Measurements from ENCODE around the gene ARRDC1.
A peak's percentile ranks its signal among the peaks of the same experiment; 100 is the strongest.

The ARRDC1 gene

GRCh38 chr9:137578518-137579258 lies 26.8 kb upstream of the ARRDC1 start, which contains the start of gene DPH7:
Gene DPH7, minus strand, starts transcription at chr9:137578925. Its CDS starts 148 bp downstream, at chr9:137578777.
- peaks cover 37% of the 10 kb centered on the region for H3K36me3 ChIP-seq (ENCODE audit: insufficient read depth, low read length)
- peak within 1 kb of the TSS; percentile 93 for H3K27ac ChIP-seq (ENCODE audit: low read depth, low read length)
- H3K4me1 ChIP-seq (ENCODE audit: insufficient read depth, low read length): peaks cover 21% of the 10 kb centered on the region
- no peaks in the 10 kb centered on the region for H3K9me3 ChIP-seq (ENCODE audit: low read length)
- H3K9ac ChIP-seq (ENCODE audit: low read length): peak within 1 kb of the TSS; percentile 57
- H3K27me3 ChIP-seq (ENCODE audit: control insufficient read depth in 1 of 2, insufficient read depth in 2 of 2, low read length in 2 of 2): no peaks in the 10 kb centered on the region
- peak within 1 kb of the TSS; percentile 73 to 89 for H3K4me3 ChIP-seq (ENCODE audit: low read depth in 1 of 2, low read length in 2 of 2)

GRCh38 chr9:137579259-137579604 lies 26.3 kb upstream of the ARRDC1 start:
- H3K4me3 ChIP-seq (ENCODE audit: low read depth in 1 of 2, low read length in 2 of 2): peak overlapping the region; percentile 73 to 89
- H3K36me3 ChIP-seq (ENCODE audit: insufficient read depth, low read length): peaks cover 36% of the 10 kb centered on the region
- H3K9me3 ChIP-seq (ENCODE audit: low read length): no peaks in the 10 kb centered on the region
- H3K9ac ChIP-seq (ENCODE audit: low read length): no peak overlapping the region
- peaks cover 21% of the 10 kb centered on the region for H3K4me1 ChIP-seq (ENCODE audit: insufficient read depth, low read length)
- H3K27me3 ChIP-seq (ENCODE audit: control insufficient read depth in 1 of 2, insufficient read depth in 2 of 2, low read length in 2 of 2): no peaks in the 10 kb centered on the region
- H3K27ac ChIP-seq (ENCODE audit: low read depth, low read length): peak overlapping the region; percentile 93

DNA sequence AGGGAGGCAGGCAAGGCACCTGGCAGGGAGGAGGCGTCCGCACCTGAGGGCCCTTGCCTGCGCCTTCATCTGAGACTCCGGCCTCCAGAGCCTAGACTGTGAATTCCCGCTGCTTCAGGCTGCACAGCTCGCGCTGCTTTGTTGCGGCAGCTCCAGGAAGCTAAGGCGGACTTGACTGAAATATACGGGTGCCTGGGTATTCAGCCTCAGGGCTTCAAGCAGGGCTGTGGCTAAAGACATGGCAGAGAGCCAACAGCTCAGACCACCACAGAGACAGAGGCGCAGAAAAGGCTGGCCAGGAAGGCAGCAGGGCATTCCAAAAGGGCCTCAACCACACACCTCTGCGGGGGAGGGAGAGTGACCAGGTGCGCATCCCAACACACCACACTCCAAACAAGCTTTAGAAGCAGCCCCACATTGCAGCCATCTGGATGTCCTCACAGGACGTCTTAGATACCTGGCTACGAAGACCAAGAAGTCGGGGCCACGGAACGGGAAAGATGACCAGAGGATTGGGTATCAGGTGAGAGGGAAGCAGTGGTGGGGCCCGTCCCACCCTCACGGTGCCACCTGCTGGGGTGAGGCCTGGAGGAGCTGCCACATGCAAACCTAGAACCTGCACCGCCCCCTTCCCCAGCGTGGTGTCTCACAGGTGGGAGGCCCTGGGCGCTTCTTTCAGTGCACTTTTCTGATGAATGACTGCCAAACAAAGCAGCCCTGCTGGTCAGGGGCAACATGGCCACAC lies 25.1 kb upstream of the ARRDC1 start:
- no peak overlapping the region for H3K9ac ChIP-seq (ENCODE audit: low read length)
- H3K27me3 ChIP-seq (ENCODE audit: control insufficient read depth in 1 of 2, insufficient read depth in 2 of 2, low read length in 2 of 2): no peaks in the 10 kb centered on the region
- H3K27ac ChIP-seq (ENCODE audit: low read depth, low read length): no peak overlapping the region
- peaks cover 25% of the 10 kb centered on the region for H3K36me3 ChIP-seq (ENCODE audit: insufficient read depth, low read length)
- no peaks in the 10 kb centered on the region for H3K9me3 ChIP-seq (ENCODE audit: low read length)
- peaks cover 21% of the 10 kb centered on the region for H3K4me1 ChIP-seq (ENCODE audit: insufficient read depth, low read length)
- no peak overlapping the region for H3K4me3 ChIP-seq (ENCODE audit: low read depth in 1 of 2, low read length in 2 of 2)

DNA sequence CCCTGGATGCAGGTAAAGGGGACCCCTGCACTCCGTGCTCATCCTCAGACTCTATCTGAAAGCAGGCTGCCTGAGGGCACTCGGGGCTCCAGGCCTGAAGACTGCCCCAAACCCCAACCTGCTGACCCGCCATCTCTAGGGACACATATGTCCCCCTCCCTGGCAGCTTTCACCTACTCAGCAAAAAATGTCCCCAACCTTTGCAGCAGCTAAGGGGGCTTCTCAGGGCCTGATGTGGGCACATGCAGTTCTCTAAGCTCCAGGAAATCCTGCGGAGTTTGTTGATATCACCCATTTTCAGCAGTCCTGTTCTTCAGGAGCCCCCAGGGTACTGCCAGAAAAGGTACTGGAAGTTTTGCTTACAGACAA lies 24.5 kb upstream of the ARRDC1 start:
- H3K4me3 ChIP-seq (ENCODE audit: low read depth in 1 of 2, low read length in 2 of 2): no peak overlapping the region
- H3K9ac ChIP-seq (ENCODE audit: low read length): no peak overlapping the region
- no peaks in the 10 kb centered on the region for H3K27me3 ChIP-seq (ENCODE audit: control insufficient read depth in 1 of 2, insufficient read depth in 2 of 2, low read length in 2 of 2)
- H3K27ac ChIP-seq (ENCODE audit: low read depth, low read length): no peak overlapping the region
- peaks cover 25% of the 10 kb centered on the region for H3K36me3 ChIP-seq (ENCODE audit: insufficient read depth, low read length)
- H3K9me3 ChIP-seq (ENCODE audit: low read length): no peaks in the 10 kb centered on the region
- peaks cover 17% of the 10 kb centered on the region for H3K4me1 ChIP-seq (ENCODE audit: insufficient read depth, low read length)

DNA sequence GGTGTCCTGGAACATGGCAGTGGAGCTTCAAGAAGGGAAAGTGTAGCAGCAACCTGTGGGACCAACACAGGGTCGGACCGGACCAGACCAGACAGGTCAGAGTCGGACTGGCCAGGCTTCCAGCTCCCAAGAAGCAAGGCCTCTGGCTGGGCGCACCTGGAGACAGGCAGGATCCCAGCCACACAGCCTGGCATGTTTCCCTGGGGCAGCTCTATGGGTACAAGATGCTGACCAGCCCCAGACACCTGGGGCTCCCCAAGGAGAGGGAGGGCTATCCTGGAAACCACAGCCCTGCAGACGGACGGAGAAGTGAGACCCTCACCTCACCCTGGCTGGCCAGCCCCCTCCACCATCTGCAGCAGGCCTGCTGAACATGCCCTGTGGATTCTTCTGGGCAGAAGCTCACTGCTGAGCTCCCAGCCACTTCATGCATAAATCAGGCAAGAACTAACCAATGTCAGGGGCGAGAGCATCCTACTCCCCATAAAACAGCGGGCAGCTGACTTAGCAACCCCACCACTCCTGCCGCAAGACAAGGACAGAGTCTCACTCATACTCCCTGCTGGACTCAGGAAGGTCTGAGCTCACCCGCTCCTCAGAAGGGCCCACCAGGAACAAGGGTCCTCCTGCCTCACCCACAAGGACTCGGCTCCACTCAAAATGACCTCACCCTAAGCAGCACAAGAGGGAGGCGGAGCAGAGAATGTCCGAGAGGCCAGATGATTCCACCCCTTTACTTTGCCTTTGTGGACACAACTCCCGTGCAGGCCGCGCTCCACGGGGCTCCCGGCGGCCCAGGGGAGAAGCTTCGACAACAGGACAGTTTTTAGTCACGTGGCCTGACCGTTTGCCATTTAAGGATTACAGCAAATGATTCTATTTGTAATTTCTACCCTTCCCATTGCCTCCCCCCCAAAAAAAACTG lies 23.9 kb upstream of the ARRDC1 start:
- Histone ChIP-seq H3K9me3 (ENCODE audit: low read length) (no peaks in the 10 kb centered on the region), H3K4me1 (ENCODE audit: insufficient read depth, low read length) (peaks cover 13% of the 10 kb centered on the region), H3K27ac (ENCODE audit: low read depth, low read length) (no peak overlapping the region), H3K4me3 (ENCODE audit: low read depth in 1 of 2, low read length in 2 of 2) (no peak overlapping the region), H3K9ac (ENCODE audit: low read length) (no peak overlapping the region), H3K27me3 (ENCODE audit: control insufficient read depth in 1 of 2, insufficient read depth in 2 of 2, low read length in 2 of 2) (no peaks in the 10 kb centered on the region), H3K36me3 (ENCODE audit: insufficient read depth, low read length) (peaks cover 28% of the 10 kb centered on the region)

GRCh38 chr9:137582286-137582860 lies 23.1 kb upstream of the ARRDC1 start:
- Histone ChIP-seq H3K27me3 (ENCODE audit: control insufficient read depth in 1 of 2, insufficient read depth in 2 of 2, low read length in 2 of 2) (no peaks in the 10 kb centered on the region), H3K27ac (ENCODE audit: low read depth, low read length) (no peak overlapping the region), H3K36me3 (ENCODE audit: insufficient read depth, low read length) (peaks cover 36% of the 10 kb centered on the region), H3K9me3 (ENCODE audit: low read length) (no peaks in the 10 kb centered on the region), H3K9ac (ENCODE audit: low read length) (no peak overlapping the region), H3K4me3 (ENCODE audit: low read depth in 1 of 2, low read length in 2 of 2) (no peak overlapping the region), H3K4me1 (ENCODE audit: insufficient read depth, low read length) (peaks cover 7% of the 10 kb centered on the region)

DNA sequence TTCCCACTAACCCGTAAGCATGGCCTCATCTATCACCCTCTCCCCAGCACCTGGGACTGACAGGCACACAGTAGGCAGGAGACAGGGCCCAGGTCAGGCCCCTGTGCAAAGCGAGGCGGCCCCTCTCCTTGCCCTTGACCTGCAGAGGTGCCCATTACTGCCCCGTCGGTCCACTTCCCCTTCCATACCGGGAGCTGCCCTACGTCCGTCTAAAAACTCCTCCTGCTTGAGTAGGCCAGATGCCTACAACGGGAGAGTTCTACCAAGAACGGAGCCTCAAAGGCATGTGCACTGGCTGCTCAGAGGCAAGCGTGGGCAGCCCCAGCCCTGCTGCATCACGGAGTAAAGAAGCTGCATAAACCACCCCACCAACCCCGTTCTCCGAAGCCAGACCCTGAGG lies 22.1 kb upstream of the ARRDC1 start:
- Histone ChIP-seq H3K9me3 (ENCODE audit: low read length) (no peaks in the 10 kb centered on the region), H3K4me3 (ENCODE audit: low read depth in 1 of 2, low read length in 2 of 2) (no peak overlapping the region), H3K27ac (ENCODE audit: low read depth, low read length) (no peak overlapping the region), H3K4me1 (ENCODE audit: insufficient read depth, low read length) (no peaks in the 10 kb centered on the region), H3K27me3 (ENCODE audit: control insufficient read depth in 1 of 2, insufficient read depth in 2 of 2, low read length in 2 of 2) (no peaks in the 10 kb centered on the region), H3K9ac (ENCODE audit: low read length) (no peak overlapping the region), H3K36me3 (ENCODE audit: insufficient read depth, low read length) (peaks cover 41% of the 10 kb centered on the region)

DNA sequence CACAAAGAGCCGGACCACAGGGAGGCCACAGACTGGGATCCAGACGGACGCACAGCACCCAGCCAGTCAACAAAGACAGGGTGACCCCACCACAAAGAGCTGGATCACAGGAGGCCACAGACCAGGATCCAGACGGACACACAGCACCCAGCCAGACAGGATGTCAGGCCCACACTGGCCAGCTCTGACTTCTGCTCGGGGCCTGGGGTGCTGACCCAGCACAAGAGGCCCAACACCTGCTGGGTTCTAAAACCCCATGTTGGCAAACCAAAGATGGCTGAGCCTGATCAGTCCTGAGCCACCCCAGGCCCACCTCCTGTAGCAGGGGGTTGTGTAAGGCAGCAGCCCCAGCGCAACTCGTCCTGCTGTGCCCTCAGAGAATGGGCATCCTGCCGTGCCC lies 21.5 kb upstream of the ARRDC1 start:
- H3K4me1 ChIP-seq (ENCODE audit: insufficient read depth, low read length): peaks cover 4% of the 10 kb centered on the region
- H3K27me3 ChIP-seq (ENCODE audit: control insufficient read depth in 1 of 2, insufficient read depth in 2 of 2, low read length in 2 of 2): no peaks in the 10 kb centered on the region
- H3K9me3 ChIP-seq (ENCODE audit: low read length): no peaks in the 10 kb centered on the region
- peaks cover 41% of the 10 kb centered on the region for H3K36me3 ChIP-seq (ENCODE audit: insufficient read depth, low read length)
- no peak overlapping the region for H3K9ac ChIP-seq (ENCODE audit: low read length)
- H3K4me3 ChIP-seq (ENCODE audit: low read depth in 1 of 2, low read length in 2 of 2): no peak overlapping the region
- H3K27ac ChIP-seq (ENCODE audit: low read depth, low read length): no peak overlapping the region

DNA sequence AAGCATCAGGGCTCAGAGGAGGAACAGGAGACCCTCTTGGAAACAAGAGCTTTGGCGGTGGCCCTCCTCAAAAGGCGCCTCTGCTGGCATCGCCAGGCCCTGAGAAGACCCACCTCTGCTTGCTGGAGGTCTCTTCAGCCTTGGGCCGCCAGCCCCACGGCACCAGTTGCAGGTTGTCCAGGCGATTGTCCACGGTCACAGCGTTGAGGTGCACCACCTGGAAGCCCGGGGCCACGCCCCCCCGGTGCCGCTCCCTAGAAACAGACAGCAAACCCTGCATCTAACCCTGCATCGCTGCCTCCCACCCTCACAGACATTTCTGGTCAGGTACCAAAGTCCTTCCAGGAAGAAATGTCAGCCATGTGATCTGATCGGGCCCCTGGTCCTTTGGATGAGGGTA lies 18.6 kb upstream of the ARRDC1 start:
- Histone ChIP-seq H3K4me3 (ENCODE audit: low read depth in 1 of 2, low read length in 2 of 2) (no peak overlapping the region), H3K27ac (ENCODE audit: low read depth, low read length) (no peak overlapping the region), H3K36me3 (ENCODE audit: insufficient read depth, low read length) (peaks cover 41% of the 10 kb centered on the region), H3K9ac (ENCODE audit: low read length) (no peak overlapping the region), H3K9me3 (ENCODE audit: low read length) (no peaks in the 10 kb centered on the region), H3K27me3 (ENCODE audit: control insufficient read depth in 1 of 2, insufficient read depth in 2 of 2, low read length in 2 of 2) (no peaks in the 10 kb centered on the region), H3K4me1 (ENCODE audit: insufficient read depth, low read length) (peaks cover 15% of the 10 kb centered on the region)

GRCh38 chr9:137588311-137588710 lies 17.2 kb upstream of the ARRDC1 start:
- Histone ChIP-seq H3K36me3 (ENCODE audit: insufficient read depth, low read length) (peaks cover 30% of the 10 kb centered on the region), H3K4me1 (ENCODE audit: insufficient read depth, low read length) (peaks cover 15% of the 10 kb centered on the region), H3K9ac (ENCODE audit: low read length) (no peak overlapping the region), H3K27me3 (ENCODE audit: control insufficient read depth in 1 of 2, insufficient read depth in 2 of 2, low read length in 2 of 2) (no peaks in the 10 kb centered on the region), H3K27ac (ENCODE audit: low read depth, low read length) (no peak overlapping the region), H3K4me3 (ENCODE audit: low read depth in 1 of 2, low read length in 2 of 2) (no peak overlapping the region), H3K9me3 (ENCODE audit: low read length) (no peaks in the 10 kb centered on the region)

- Histone ChIP-seq H3K9me3 (ENCODE audit: low read length) (no peaks in the 10 kb centered on the region), H3K4me3 (ENCODE audit: low read depth in 1 of 2, low read length in 2 of 2) (peak overlapping the region in 1 of 2 donors; percentile 47), H3K4me1 (ENCODE audit: insufficient read depth, low read length) (peaks cover 15% of the 10 kb centered on the region), H3K27me3 (ENCODE audit: control insufficient read depth in 1 of 2, insufficient read depth in 2 of 2, low read length in 2 of 2) (no peaks in the 10 kb centered on the region), H3K9ac (ENCODE audit: low read length) (no peak overlapping the region), H3K36me3 (ENCODE audit: insufficient read depth, low read length) (peaks cover 24% of the 10 kb centered on the region), H3K27ac (ENCODE audit: low read depth, low read length) (no peak overlapping the region)
Observed at GRCh38 chr9:137588891-137589290, 16.6 kb upstream of the ARRDC1 start.
